GM15510 (cell line): ENCODE measurements around the gene STK32B.

Source experiments
- POLR2A ChIP-seq: IDR thresholded peaks from 3 replicates; pipeline ENCODE4 v1.6.1; 2011; ENCODE audit warnings: borderline replicate concordance; ENCODE audit not compliant: insufficient read length; ENCODE audit errors: extremely low read depth

The STK32B gene

DNA sequence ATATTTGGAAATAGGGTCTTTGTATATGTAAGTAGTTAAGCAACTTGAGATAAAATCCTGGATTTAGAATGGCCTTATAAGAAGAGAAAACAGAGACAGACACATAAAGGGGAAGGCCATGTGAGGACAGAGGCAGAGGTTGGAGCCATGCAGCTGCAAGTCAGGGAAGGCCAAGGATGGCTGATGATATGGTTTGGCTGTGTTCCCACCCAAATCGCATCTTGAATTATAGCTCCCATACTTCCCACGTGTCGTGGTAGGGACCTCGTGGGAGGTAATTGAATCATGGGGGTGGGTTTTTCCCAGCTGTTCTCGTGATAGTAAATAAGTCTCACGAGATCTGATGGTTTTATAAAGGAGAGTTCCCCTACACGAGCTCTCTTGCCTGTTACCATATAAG lies 76.3 kb downstream of the STK32B start:
- TF ChIP-seq POLR2A = no peak

DNA sequence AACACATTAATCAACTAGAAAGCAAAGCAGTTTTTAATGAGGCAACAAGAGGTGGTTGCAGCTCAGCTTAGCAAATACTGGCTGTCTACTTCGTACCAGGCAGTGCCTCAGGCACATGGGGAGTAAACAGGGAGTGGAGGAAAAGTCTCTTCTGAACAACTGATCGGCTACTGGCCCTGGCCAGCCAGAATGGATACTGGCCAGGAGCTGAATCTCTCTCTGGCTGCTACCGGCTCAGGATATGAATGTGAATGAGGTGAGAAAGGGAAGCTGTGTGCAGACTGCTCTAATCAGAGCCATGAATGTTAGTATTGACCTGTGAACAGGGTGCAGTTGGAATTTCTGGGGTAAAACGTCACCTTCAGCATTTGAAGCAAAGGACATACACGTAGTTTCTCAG lies 77.3 kb downstream of the STK32B start:
- TF ChIP-seq POLR2A = no peak

DNA sequence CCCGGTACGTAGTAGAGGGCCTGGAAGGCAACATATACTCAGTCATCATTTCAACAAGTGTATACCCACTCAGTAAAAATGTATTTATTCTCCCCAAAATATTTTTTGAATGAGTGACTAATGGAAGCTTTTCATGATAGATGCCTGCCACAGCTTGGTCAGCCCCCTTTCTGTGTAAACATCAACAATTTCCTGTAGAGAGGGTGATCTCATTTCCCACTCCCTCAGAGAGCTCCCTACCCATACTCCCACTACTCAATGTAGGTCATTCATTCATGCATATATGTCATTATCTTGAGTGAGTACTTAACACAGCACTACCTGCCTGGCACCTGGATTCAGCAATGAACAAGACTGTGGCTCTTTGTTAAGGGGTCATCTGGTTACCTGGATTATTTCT lies 81.9 kb downstream of the STK32B start:
- TF ChIP-seq POLR2A = no peak

GRCh38 chr4:5133933-5134594 lies 82.8 kb downstream of the STK32B start:
- no peak for TF ChIP-seq POLR2A

- no peak for TF ChIP-seq POLR2A
Measured at GRCh38 chr4:5134620-5135019, 83.3 kb downstream of the STK32B start.

- no peak for TF ChIP-seq POLR2A
Measured at GRCh38 chr4:5137226-5137625, 85.9 kb downstream of the STK32B start.

DNA sequence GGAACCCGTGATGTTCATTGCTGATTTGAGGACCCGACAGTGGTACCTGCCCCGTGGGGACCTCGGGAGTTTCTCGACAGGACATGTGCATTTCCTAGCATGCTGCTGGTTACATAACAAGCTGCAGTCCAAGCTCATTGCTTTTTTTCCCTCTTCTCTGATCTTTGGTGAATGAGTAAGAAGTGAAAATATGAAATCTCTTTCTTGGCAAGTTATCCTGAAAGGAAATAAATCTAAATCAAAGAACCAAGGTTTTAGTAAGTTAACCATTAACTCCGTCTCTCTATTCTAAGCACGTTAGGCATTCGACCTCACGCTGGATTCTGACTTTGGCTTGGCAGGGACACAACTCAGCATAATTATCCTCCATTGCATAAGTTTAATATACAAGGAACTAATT lies 86.6 kb downstream of the STK32B start:
- TF ChIP-seq POLR2A = no peak

- TF ChIP-seq POLR2A = no peak
Measured at GRCh38 chr4:5138389-5138788, 87.1 kb downstream of the STK32B start.

GRCh38 chr4:5139141-5139540 lies 87.9 kb downstream of the STK32B start:
- TF ChIP-seq POLR2A = no peak

GRCh38 chr4:5141802-5142201 lies 90.5 kb downstream of the STK32B start:
- no peak for TF ChIP-seq POLR2A

- TF ChIP-seq POLR2A = no peak
Measured at GRCh38 chr4:5142726-5143125, 91.4 kb downstream of the STK32B start.

GRCh38 chr4:5143306-5143861 lies 92.1 kb downstream of the STK32B start:
- TF ChIP-seq POLR2A = no peak

- TF ChIP-seq POLR2A = no peak
Measured at GRCh38 chr4:5143940-5144339, 92.7 kb downstream of the STK32B start.

GRCh38 chr4:5144384-5144783 lies 93.1 kb downstream of the STK32B start:
- no peak for TF ChIP-seq POLR2A

GRCh38 chr4:5146248-5146647 lies 95.0 kb downstream of the STK32B start:
- no peak for TF ChIP-seq POLR2A

- no peak for TF ChIP-seq POLR2A
Measured at GRCh38 chr4:5152521-5152920, 101.2 kb downstream of the STK32B start.
